ENCODE measurements around the gene ACTRT2.

The ACTRT2 gene

GRCh38 chr1:3061566-3061965 lies 40.3 kb downstream of the ACTRT2 start:
- Histone ChIP-seq H3K4me3 (ENCODE audit: low read depth, low read length) (no peak overlapping the region), H3K27ac (ENCODE audit: low read depth, low read length) (no peak overlapping the region), H3K36me3 (ENCODE audit: control insufficient read depth in 1 of 2, insufficient read depth in 2 of 2, low read length in 2 of 2) (no peaks in the 10 kb centered on the region), H3K9me3 (ENCODE audit: insufficient read depth, low read depth, low read length) (peaks cover 11% of the 10 kb centered on the region), H3K79me1 (ENCODE audit: low read length) (peaks cover 8% of the 10 kb centered on the region), H4K8ac (ENCODE audit: low read depth, low read length) (peak overlapping the region; percentile 19), H2BK120ac (ENCODE audit: insufficient read depth, low read length, poor library complexity) (no peak overlapping the region), H2BK5ac (ENCODE audit: low read depth, low read length, poor library complexity) (peak overlapping the region; percentile 15), H3K9ac (ENCODE audit: low read length) (no peak overlapping the region), H3K18ac (ENCODE audit: low read length) (peak overlapping the region; percentile 21), H3K14ac (ENCODE audit: low read length) (no peak overlapping the region), H2BK12ac (ENCODE audit: low read length) (no peak overlapping the region), H3K79me2 (ENCODE audit: control insufficient read depth, insufficient read depth, low read length, poor library complexity) (no peaks in the 10 kb centered on the region), H2AK5ac (ENCODE audit: low read length) (no peak overlapping the region), H3K4me1 (ENCODE audit: control insufficient read depth in 1 of 2, insufficient read depth in 2 of 2, low read length in 2 of 2) (peaks cover 17 to 30% of the 10 kb centered on the region in 2 experiments), H4K91ac (ENCODE audit: low read depth, low read length) (peak overlapping the region; percentile 38), H3K4me2 (ENCODE audit: low read length) (no peak overlapping the region), H2AFZ (ENCODE audit: insufficient read depth, low read length, poor library complexity) (no peak overlapping the region), H3K4ac (ENCODE audit: low read depth, low read length) (no peak overlapping the region), H3K23ac (ENCODE audit: low read length) (no peak overlapping the region), H3K27me3 (ENCODE audit: insufficient read depth, low read length) (peaks cover 45% of the 10 kb centered on the region), H4K12ac (ENCODE audit: low read depth, low read length) (no peak overlapping the region)
- DNase-seq, result no peak
- no CpG with 5 or more reads among the region's 5 CpGs for WGBS (ENCODE audit: extremely low coverage, insufficient coverage, insufficient read length)

GRCh38 chr1:3061981-3062615 lies 40.8 kb downstream of the ACTRT2 start:
- Histone ChIP-seq H2BK12ac (ENCODE audit: low read length) (no peak overlapping the region), H3K14ac (ENCODE audit: low read length) (no peak overlapping the region), H2BK5ac (ENCODE audit: low read depth, low read length, poor library complexity) (no peak overlapping the region), H3K9ac (ENCODE audit: low read length) (no peak overlapping the region), H3K4ac (ENCODE audit: low read depth, low read length) (no peak overlapping the region), H3K23ac (ENCODE audit: low read length) (no peak overlapping the region), H3K18ac (ENCODE audit: low read length) (peak overlapping the region; percentile 21), H4K12ac (ENCODE audit: low read depth, low read length) (no peak overlapping the region), H3K27me3 (ENCODE audit: insufficient read depth, low read length) (peaks cover 50% of the 10 kb centered on the region), H4K8ac (ENCODE audit: low read depth, low read length) (peak overlapping the region; percentile 47), H3K79me1 (ENCODE audit: low read length) (peaks cover 8% of the 10 kb centered on the region), H3K4me3 (ENCODE audit: low read depth, low read length) (no peak overlapping the region), H2BK120ac (ENCODE audit: insufficient read depth, low read length, poor library complexity) (no peak overlapping the region), H3K4me2 (ENCODE audit: low read length) (peak overlapping the region; percentile 16), H2AK5ac (ENCODE audit: low read length) (no peak overlapping the region), H3K79me2 (ENCODE audit: control insufficient read depth, insufficient read depth, low read length, poor library complexity) (no peaks in the 10 kb centered on the region), H3K27ac (ENCODE audit: low read depth, low read length) (no peak overlapping the region), H3K9me3 (ENCODE audit: insufficient read depth, low read depth, low read length) (peaks cover 12% of the 10 kb centered on the region), H2AFZ (ENCODE audit: insufficient read depth, low read length, poor library complexity) (no peak overlapping the region), H3K4me1 (ENCODE audit: control insufficient read depth in 1 of 2, insufficient read depth in 2 of 2, low read length in 2 of 2) (peaks cover 17 to 30% of the 10 kb centered on the region in 2 experiments), H3K36me3 (ENCODE audit: control insufficient read depth in 1 of 2, insufficient read depth in 2 of 2, low read length in 2 of 2) (no peaks in the 10 kb centered on the region), H4K91ac (ENCODE audit: low read depth, low read length) (no peak overlapping the region)
- DNase-seq, result no peak
- no CpG with 5 or more reads among the region's 21 CpGs for WGBS (ENCODE audit: extremely low coverage, insufficient coverage, insufficient read length)

- no CpG with 5 or more reads among the region's 50 CpGs for WGBS (ENCODE audit: extremely low coverage, insufficient coverage, insufficient read length)
- Histone ChIP-seq H3K14ac (ENCODE audit: low read length) (no peak overlapping the region), H3K79me1 (ENCODE audit: low read length) (peaks cover 8% of the 10 kb centered on the region), H2AK5ac (ENCODE audit: low read length) (no peak overlapping the region), H2BK120ac (ENCODE audit: insufficient read depth, low read length, poor library complexity) (no peak overlapping the region), H2BK12ac (ENCODE audit: low read length) (peak overlapping the region; percentile 8), H4K91ac (ENCODE audit: low read depth, low read length) (no peak overlapping the region), H2AFZ (ENCODE audit: insufficient read depth, low read length, poor library complexity) (no peak overlapping the region), H3K4ac (ENCODE audit: low read depth, low read length) (no peak overlapping the region), H3K27me3 (ENCODE audit: insufficient read depth, low read length) (peaks cover 57% of the 10 kb centered on the region), H3K9ac (ENCODE audit: low read length) (no peak overlapping the region), H3K4me1 (ENCODE audit: control insufficient read depth in 1 of 2, insufficient read depth in 2 of 2, low read length in 2 of 2) (peaks cover 17 to 30% of the 10 kb centered on the region in 2 experiments), H3K9me3 (ENCODE audit: insufficient read depth, low read depth, low read length) (peaks cover 12% of the 10 kb centered on the region), H4K8ac (ENCODE audit: low read depth, low read length) (peak overlapping the region; percentile 47), H3K27ac (ENCODE audit: low read depth, low read length) (no peak overlapping the region), H4K12ac (ENCODE audit: low read depth, low read length) (no peak overlapping the region), H2BK5ac (ENCODE audit: low read depth, low read length, poor library complexity) (no peak overlapping the region), H3K4me2 (ENCODE audit: low read length) (peak overlapping the region; percentile 20), H3K23ac (ENCODE audit: low read length) (no peak overlapping the region), H3K79me2 (ENCODE audit: control insufficient read depth, insufficient read depth, low read length, poor library complexity) (no peaks in the 10 kb centered on the region), H3K4me3 (ENCODE audit: low read depth, low read length) (no peak overlapping the region), H3K18ac (ENCODE audit: low read length) (peak overlapping the region; percentile 11), H3K36me3 (ENCODE audit: control insufficient read depth in 1 of 2, insufficient read depth in 2 of 2, low read length in 2 of 2) (no peaks in the 10 kb centered on the region)
- no peak for DNase-seq
Measured at GRCh38 chr1:3062616-3063378, 41.5 kb downstream of the ACTRT2 start.

GRCh38 chr1:3063379-3064295 lies 42.4 kb downstream of the ACTRT2 start:
- WGBS (ENCODE audit: extremely low coverage, insufficient coverage, insufficient read length), result no CpG with 5 or more reads among the region's 91 CpGs
- H3K18ac ChIP-seq (ENCODE audit: low read length), result no peak overlapping the region

More at GRCh38 chr1:3063379-3064295, 42.4 kb downstream of the ACTRT2 start:
- Histone ChIP-seq H2AK5ac (ENCODE audit: low read length) (no peak overlapping the region), H3K4me3 (ENCODE audit: low read depth, low read length) (no peak overlapping the region), H4K12ac (ENCODE audit: low read depth, low read length) (no peak overlapping the region), H2AFZ (ENCODE audit: insufficient read depth, low read length, poor library complexity) (no peak overlapping the region), H3K14ac (ENCODE audit: low read length) (no peak overlapping the region), H4K91ac (ENCODE audit: low read depth, low read length) (no peak overlapping the region), H3K27me3 (ENCODE audit: insufficient read depth, low read length) (peaks cover 65% of the 10 kb centered on the region), H3K4me1 (ENCODE audit: control insufficient read depth in 1 of 2, insufficient read depth in 2 of 2, low read length in 2 of 2) (peaks cover 17 to 30% of the 10 kb centered on the region in 2 experiments), H3K4ac (ENCODE audit: low read depth, low read length) (no peak overlapping the region), H4K8ac (ENCODE audit: low read depth, low read length) (no peak overlapping the region), H2BK5ac (ENCODE audit: low read depth, low read length, poor library complexity) (no peak overlapping the region), H3K36me3 (ENCODE audit: control insufficient read depth in 1 of 2, insufficient read depth in 2 of 2, low read length in 2 of 2) (no peaks in the 10 kb centered on the region), H3K27ac (ENCODE audit: low read depth, low read length) (no peak overlapping the region), H3K9me3 (ENCODE audit: insufficient read depth, low read depth, low read length) (peaks cover 13% of the 10 kb centered on the region), H3K4me2 (ENCODE audit: low read length) (peak overlapping the region; percentile 20), H3K79me2 (ENCODE audit: control insufficient read depth, insufficient read depth, low read length, poor library complexity) (no peaks in the 10 kb centered on the region), H2BK120ac (ENCODE audit: insufficient read depth, low read length, poor library complexity) (no peak overlapping the region), H3K79me1 (ENCODE audit: low read length) (peaks cover 8% of the 10 kb centered on the region), H2BK12ac (ENCODE audit: low read length) (no peak overlapping the region), H3K9ac (ENCODE audit: low read length) (no peak overlapping the region), H3K23ac (ENCODE audit: low read length) (no peak overlapping the region)
- DNase-seq, result no peak
